ENCODE measurements around the gene P2RX7.

P2RX7 gene

GRCh38 chr12:121093487-121093891, 39.2 kb upstream of the P2RX7 start:
- peaks cover 3% of the 10 kb centered on the region; the same call in 1 of the 2 replicates for H3K9me3 ChIP-seq
- no peak for DNase-seq (ENCODE audit: low spot score in 2 of 2)
- in situ Hi-C loops (cut with MboI; ENCODE audit: low sequenced_read_pairs), result no loop called here
- H3K4me3 ChIP-seq, result no peak overlapping the region
- H3K36me3 ChIP-seq (replicated peaks), result no peaks in the 10 kb centered on the region
- no peaks in the 10 kb centered on the region for H3K27me3 ChIP-seq (ENCODE audit: low read depth)
- H3K4me1 ChIP-seq, result peaks cover 5% of the 10 kb centered on the region

- peak; percentile 62 to 88 for DNase-seq (ENCODE audit: low spot score in 2 of 2)
- Histone ChIP-seq H3K9me3 (peaks cover 3% of the 10 kb centered on the region; the same call in 1 of the 2 replicates), H3K27me3 (ENCODE audit: low read depth) (no peaks in the 10 kb centered on the region), H3K36me3 (replicated peaks) (no peaks in the 10 kb centered on the region), H3K4me3 (peak overlapping the region; percentile 11), H3K4me1 (peaks cover 5% of the 10 kb centered on the region)
- in situ Hi-C loops (cut with MboI; ENCODE audit: low sequenced_read_pairs), result no loop called here
Observed at GRCh38 chr12:121095544-121096198, 37.0 kb upstream of the P2RX7 start.

- H3K4me1 ChIP-seq, result peaks cover 5% of the 10 kb centered on the region
- H3K27me3 ChIP-seq (ENCODE audit: low read depth), result no peaks in the 10 kb centered on the region
- H3K4me3 ChIP-seq, result peak overlapping the region; percentile 11; the same call in 1 of the 2 replicates
- no peaks in the 10 kb centered on the region for H3K36me3 ChIP-seq (replicated peaks)
- in situ Hi-C loops (cut with MboI; ENCODE audit: low sequenced_read_pairs), result no loop called here
- DNase-seq (ENCODE audit: low spot score in 2 of 2), result no peak
- peaks cover 3% of the 10 kb centered on the region; the same call in 1 of the 2 replicates for H3K9me3 ChIP-seq
Observed at GRCh38 chr12:121096199-121096798, 36.4 kb upstream of the P2RX7 start.

- in situ Hi-C loops (cut with MboI; ENCODE audit: low sequenced_read_pairs), result loop anchor here (10.0 to 25.0 kb wide), 2 partner anchors 515 to 762 kb away; partner anchors contain the start of genes PLA2G1B and POP5
- Histone ChIP-seq H3K4me1 (peaks cover 5% of the 10 kb centered on the region), H3K9me3 (peaks cover 3% of the 10 kb centered on the region; the same call in 1 of the 2 replicates), H3K36me3 (replicated peaks) (no peaks in the 10 kb centered on the region), H3K4me3 (no peak overlapping the region), H3K27me3 (ENCODE audit: low read depth) (no peaks in the 10 kb centered on the region)
- DNase-seq (ENCODE audit: low spot score in 2 of 2), result no peak
Observed at GRCh38 chr12:121099779-121100178, 32.9 kb upstream of the P2RX7 start.

- Histone ChIP-seq H3K4me3 (no peak overlapping the region), H3K36me3 (replicated peaks) (no peaks in the 10 kb centered on the region), H3K9me3 (no peaks in the 10 kb centered on the region), H3K4me1 (no peaks in the 10 kb centered on the region), H3K27me3 (ENCODE audit: low read depth) (no peaks in the 10 kb centered on the region)
- in situ Hi-C loops (cut with MboI; ENCODE audit: low sequenced_read_pairs), result loop anchor here (10.0 to 25.0 kb wide), 2 partner anchors 518 to 765 kb away; partner anchors contain the start of genes PLA2G1B and POP5
- no peak for DNase-seq (ENCODE audit: low spot score in 2 of 2)
Observed at GRCh38 chr12:121102307-121102706, 30.4 kb upstream of the P2RX7 start.

GRCh38 chr12:121107681-121108080, 25.0 kb upstream of the P2RX7 start:
- Histone ChIP-seq H3K4me1 (no peaks in the 10 kb centered on the region), H3K9me3 (no peaks in the 10 kb centered on the region), H3K36me3 (replicated peaks) (no peaks in the 10 kb centered on the region), H3K4me3 (no peak overlapping the region), H3K27me3 (ENCODE audit: low read depth) (no peaks in the 10 kb centered on the region)
- no peak for DNase-seq (ENCODE audit: low spot score in 2 of 2)
- in situ Hi-C loops (cut with MboI; ENCODE audit: low sequenced_read_pairs), result loop anchor here (10.0 to 25.0 kb wide), 2 partner anchors 523 to 770 kb away; partner anchors contain the start of genes PLA2G1B and POP5

- in situ Hi-C loops (cut with MboI; ENCODE audit: low sequenced_read_pairs), result loop anchor here (10.0 to 25.0 kb wide), 2 partner anchors 524 to 771 kb away; partner anchors contain the start of genes PLA2G1B and POP5
- DNase-seq (ENCODE audit: low spot score in 2 of 2), result no peak
Observed at GRCh38 chr12:121108492-121108891, 24.2 kb upstream of the P2RX7 start.

GRCh38 chr12:121110211-121110940, 22.3 kb upstream of the P2RX7 start:
- peak; percentile 69 to 72 for DNase-seq (ENCODE audit: low spot score in 2 of 2)
- no peaks in the 10 kb centered on the region for H3K4me1 ChIP-seq
- H3K36me3 ChIP-seq (replicated peaks), result no peaks in the 10 kb centered on the region
- H3K4me3 ChIP-seq, result no peak overlapping the region
- H3K9me3 ChIP-seq, result no peaks in the 10 kb centered on the region
- H3K27me3 ChIP-seq (ENCODE audit: low read depth), result no peaks in the 10 kb centered on the region
- in situ Hi-C loops (cut with MboI; ENCODE audit: low sequenced_read_pairs), result loop anchor here (25.0 kb wide), 1 partner anchor 773 kb away; the partner anchor contains the start of gene PLA2G1B

More at GRCh38 chr12:121108492-121108891, 24.2 kb upstream of the P2RX7 start:
- Histone ChIP-seq H3K27me3 (ENCODE audit: low read depth) (no peaks in the 10 kb centered on the region), H3K9me3 (no peaks in the 10 kb centered on the region), H3K4me1 (no peaks in the 10 kb centered on the region), H3K4me3 (no peak overlapping the region), H3K36me3 (replicated peaks) (no peaks in the 10 kb centered on the region)

- no peaks in the 10 kb centered on the region for H3K9me3 ChIP-seq
- in situ Hi-C loops (cut with MboI; ENCODE audit: low sequenced_read_pairs), result loop anchor here (25.0 kb wide), 1 partner anchor 774 kb away; the partner anchor contains the start of gene PLA2G1B
- no peaks in the 10 kb centered on the region for H3K4me1 ChIP-seq
- no peak for DNase-seq (ENCODE audit: low spot score in 2 of 2)
- no peaks in the 10 kb centered on the region for H3K27me3 ChIP-seq (ENCODE audit: low read depth)
- no peak overlapping the region for H3K4me3 ChIP-seq
- H3K36me3 ChIP-seq (replicated peaks), result no peaks in the 10 kb centered on the region
Observed at GRCh38 chr12:121111684-121112083, 21.0 kb upstream of the P2RX7 start.

GRCh38 chr12:121112496-121112895, 20.2 kb upstream of the P2RX7 start:
- Histone ChIP-seq H3K4me3 (no peak overlapping the region), H3K27me3 (ENCODE audit: low read depth) (no peaks in the 10 kb centered on the region), H3K4me1 (no peaks in the 10 kb centered on the region), H3K9me3 (no peaks in the 10 kb centered on the region), H3K36me3 (replicated peaks) (no peaks in the 10 kb centered on the region)
- in situ Hi-C loops (cut with MboI; ENCODE audit: low sequenced_read_pairs), result loop anchor here (25.0 kb wide), 1 partner anchor 775 kb away; the partner anchor contains the start of gene PLA2G1B
- no peak for DNase-seq (ENCODE audit: low spot score in 2 of 2)

- in situ Hi-C loops (cut with MboI; ENCODE audit: low sequenced_read_pairs), result loop anchor here (25.0 kb wide), 1 partner anchor 776 kb away; the partner anchor contains the start of gene PLA2G1B
- no peak for DNase-seq (ENCODE audit: low spot score in 2 of 2)
- H3K36me3 ChIP-seq (replicated peaks), result no peaks in the 10 kb centered on the region
Observed at GRCh38 chr12:121113057-121113456, 19.6 kb upstream of the P2RX7 start.

GRCh38 chr12:121114019-121114639, 18.5 kb upstream of the P2RX7 start:
- DNase-seq (ENCODE audit: low spot score in 2 of 2), result no peak
- H3K9me3 ChIP-seq, result no peaks in the 10 kb centered on the region
- no peaks in the 10 kb centered on the region for H3K27me3 ChIP-seq (ENCODE audit: low read depth)
- in situ Hi-C loops (cut with MboI; ENCODE audit: low sequenced_read_pairs), result loop anchor here (25.0 kb wide), 1 partner anchor 777 kb away; the partner anchor contains the start of gene PLA2G1B
- H3K4me3 ChIP-seq, result no peak overlapping the region
- H3K4me1 ChIP-seq, result no peaks in the 10 kb centered on the region
- H3K36me3 ChIP-seq (replicated peaks), result no peaks in the 10 kb centered on the region

More at GRCh38 chr12:121113057-121113456, 19.6 kb upstream of the P2RX7 start:
- H3K27me3 ChIP-seq (ENCODE audit: low read depth), result no peaks in the 10 kb centered on the region
- H3K4me3 ChIP-seq, result no peak overlapping the region
- H3K9me3 ChIP-seq, result no peaks in the 10 kb centered on the region
- no peaks in the 10 kb centered on the region for H3K4me1 ChIP-seq

- Histone ChIP-seq H3K4me1 (no peaks in the 10 kb centered on the region), H3K36me3 (replicated peaks) (no peaks in the 10 kb centered on the region), H3K27me3 (ENCODE audit: low read depth) (no peaks in the 10 kb centered on the region), H3K9me3 (no peaks in the 10 kb centered on the region), H3K4me3 (no peak overlapping the region)
- DNase-seq (ENCODE audit: low spot score in 2 of 2), result no peak
- in situ Hi-C loops (cut with MboI; ENCODE audit: low sequenced_read_pairs), result loop anchor here (25.0 kb wide), 1 partner anchor 778 kb away; the partner anchor contains the start of gene PLA2G1B
Observed at GRCh38 chr12:121114806-121115205, 17.9 kb upstream of the P2RX7 start.

All from HAP-1 (cell line).